Mesenchymal stem cell (in vitro differentiated cells and primary cell): Measurements from ENCODE around the gene HMCES.
"Not testable (repeated sequence)": the region's sequence is repeated elsewhere in the genome, so short reads cannot be mapped to it uniquely, and the experiment has no call there.

Experiments used
- DNase-seq: peaks from one replicate; pipeline ENCODE4 v3.0.0-alpha.2; 2013
- H2AFZ ChIP-seq: one replicate; pipeline ENCODE4 v1.6.1; 2013; ENCODE audit warnings: low read depth, mild to moderate bottlenecking, control low read depth, inconsistent platforms, low read length, moderate library complexity
- H2AK5ac ChIP-seq: 2 replicates; pipeline ENCODE4 v1.6.1; 2013; ENCODE audit warnings: low read length, moderate library complexity, mild to moderate bottlenecking, inconsistent platforms; ENCODE audit not compliant: severe bottlenecking
- H2BK120ac ChIP-seq: one replicate; pipeline ENCODE4 v1.6.1; 2013; ENCODE audit warnings: low read depth, mild to moderate bottlenecking, inconsistent platforms, low read length, moderate library complexity
- H2BK12ac ChIP-seq, 2 experiments: one replicate each; pipeline ENCODE4 v1.6.1; 2013; ENCODE audit warnings: inconsistent platforms in 2 of 2, low read length in 2 of 2, mild to moderate bottlenecking in 2 of 2, moderate library complexity in 2 of 2, control low read depth in 1 of 2
- H2BK15ac ChIP-seq: one replicate; pipeline ENCODE4 v1.6.1; 2013; ENCODE audit warnings: mild to moderate bottlenecking, low read depth, inconsistent platforms; ENCODE audit not compliant: poor library complexity, severe bottlenecking
- H2BK5ac ChIP-seq: 2 replicates; pipeline ENCODE4 v1.6.1; 2013; ENCODE audit warnings: low read depth, mild to moderate bottlenecking, low read length, control low read depth, inconsistent platforms; ENCODE audit not compliant: poor library complexity, severe bottlenecking
- H3K14ac ChIP-seq, 2 experiments: one replicate each; pipeline ENCODE4 v1.6.1; 2013; ENCODE audit warnings: inconsistent platforms in 2 of 2, low read length in 2 of 2, control low read depth in 1 of 2, mild to moderate bottlenecking in 1 of 2, moderate library complexity in 1 of 2
- H3K18ac ChIP-seq, 2 experiments: one replicate each; pipeline ENCODE4 v1.6.1; 2013; ENCODE audit warnings: inconsistent platforms in 2 of 2, low read length in 2 of 2, control low read depth in 1 of 2, low read depth in 1 of 2, mild to moderate bottlenecking in 1 of 2
- H3K23ac ChIP-seq, 2 experiments: one replicate each; pipeline ENCODE4 v1.6.1; 2013; ENCODE audit warnings: inconsistent platforms in 2 of 2, low read length in 2 of 2, mild to moderate bottlenecking in 2 of 2, moderate library complexity in 2 of 2, control low read depth in 1 of 2
- H3K27ac ChIP-seq: 2 replicates; pipeline ENCODE4 v1.5.1; 2013; ENCODE audit warnings: mild to moderate bottlenecking, moderate library complexity, low read length, control low read depth, inconsistent platforms; ENCODE audit not compliant: poor library complexity, severe bottlenecking
- H3K27me3 ChIP-seq, 2 experiments: 2 replicates each; pipeline versions ENCODE4 v1.6.1 to v1.7.0; 2013; ENCODE audit warnings: low read length in 2 of 2, mild to moderate bottlenecking in 2 of 2, moderate library complexity in 2 of 2, control low read depth in 1 of 2, inconsistent platforms in 1 of 2; ENCODE audit not compliant: control insufficient read depth in 1 of 2, insufficient read depth in 1 of 2
- H3K36me3 ChIP-seq, 2 experiments: 2 replicates each; pipeline versions ENCODE4 v1.6.1 to v1.7.0; 2013; ENCODE audit warnings: low read length in 2 of 2, control low read depth in 1 of 2, inconsistent platforms in 1 of 2, low read depth in 1 of 2, mild to moderate bottlenecking in 1 of 2; ENCODE audit not compliant: insufficient read depth in 2 of 2, control insufficient read depth in 1 of 2
- H3K4ac ChIP-seq, 2 experiments: one replicate each; pipeline ENCODE4 v1.6.1; 2013; ENCODE audit warnings: inconsistent platforms in 2 of 2, low read length in 2 of 2, mild to moderate bottlenecking in 2 of 2, moderate library complexity in 2 of 2, control low read depth in 1 of 2, low read depth in 1 of 2
- H3K4me1 ChIP-seq: 2 replicates; pipeline ENCODE4 v1.6.1; 2013; ENCODE audit warnings: low read depth, low read length, control low read depth; ENCODE audit not compliant: control insufficient read depth, insufficient read depth
- H3K4me2 ChIP-seq: 2 replicates; pipeline ENCODE4 v1.6.1; 2013; ENCODE audit warnings: low read length, mild to moderate bottlenecking, inconsistent platforms; ENCODE audit not compliant: poor library complexity, severe bottlenecking
- H3K4me3 ChIP-seq, 2 experiments: 2 replicates each; pipeline versions ENCODE4 v1.5.1 to v1.7.0; 2013; ENCODE audit warnings: low read length in 2 of 2, mild to moderate bottlenecking in 2 of 2, control low read depth in 1 of 2, low read depth in 1 of 2; ENCODE audit not compliant: insufficient read depth in 1 of 2
- H3K79me1 ChIP-seq: replicated peaks from 2 replicates; pipeline ENCODE4 v1.6.1; 2013; ENCODE audit warnings: mild to moderate bottlenecking, control low read depth, low read length, inconsistent platforms; ENCODE audit not compliant: poor library complexity, severe bottlenecking
- H3K9ac ChIP-seq: 2 replicates; pipeline ENCODE4 v1.7.0; 2013; ENCODE audit warnings: mild to moderate bottlenecking, low read length, moderate library complexity
- H3K9me3 ChIP-seq: 2 replicates; pipeline ENCODE4 v1.7.0; 2013; ENCODE audit warnings: mild to moderate bottlenecking, low read length; ENCODE audit not compliant: control insufficient read depth
- H4K8ac ChIP-seq: one replicate; pipeline ENCODE4 v1.6.1; 2013; ENCODE audit warnings: inconsistent platforms, mild to moderate bottlenecking, low read length, moderate library complexity
- H4K91ac ChIP-seq: one replicate; pipeline ENCODE4 v1.6.1; 2013; ENCODE audit warnings: mild to moderate bottlenecking, low read length, inconsistent platforms
- WGBS: methylation state at CpG from one replicate; pipeline ENCODE4 v1.1.7; 2013; ENCODE audit warnings: mixed read lengths; 5-methylcytosine and 5-hydroxymethylcytosine counted together

HMCES gene

GRCh38 chr3:129337719-129338118 is 59.0 kb downstream of the HMCES start:
- H3K4me1 ChIP-seq = not testable (repeated sequence)

GRCh38 chr3:129339186-129339585 is 60.5 kb downstream of the HMCES start:
- not testable (repeated sequence) for H3K23ac ChIP-seq, H3K9ac ChIP-seq, H3K4me1 ChIP-seq, H3K18ac ChIP-seq, H3K4me3 ChIP-seq, H2AK5ac ChIP-seq, H3K4me2 ChIP-seq, H3K79me1 ChIP-seq, H2BK15ac ChIP-seq, H2BK5ac ChIP-seq, H3K36me3 ChIP-seq, H3K27ac ChIP-seq, H3K4ac ChIP-seq, H2BK120ac ChIP-seq, DNase-seq, H2BK12ac ChIP-seq, H4K8ac ChIP-seq, H2AFZ ChIP-seq, H3K14ac ChIP-seq, H3K9me3 ChIP-seq, H4K91ac ChIP-seq
- 95% methylated on average over 4 of the region's 36 CpGs for WGBS
- H3K27me3 ChIP-seq = peaks cover 11 to 23% of the 10 kb centered on the region in 2 experiments

More at GRCh38 chr3:129337719-129338118, 59.0 kb downstream of the HMCES start:
- not testable (repeated sequence) for H2AFZ ChIP-seq, H3K4me2 ChIP-seq, H2BK5ac ChIP-seq, H3K9me3 ChIP-seq, H3K79me1 ChIP-seq, H2BK15ac ChIP-seq, H3K23ac ChIP-seq, H3K4ac ChIP-seq, H2BK120ac ChIP-seq, H3K27ac ChIP-seq, H4K8ac ChIP-seq, H3K9ac ChIP-seq, H3K14ac ChIP-seq, H4K91ac ChIP-seq, H3K18ac ChIP-seq, DNase-seq, H3K4me3 ChIP-seq, H2AK5ac ChIP-seq, H2BK12ac ChIP-seq, H3K36me3 ChIP-seq
- peaks cover 5 to 18% of the 10 kb centered on the region in 2 experiments for H3K27me3 ChIP-seq
- 87% methylated on average over 3 of the region's 4 CpGs for WGBS

- not testable (repeated sequence) for H3K18ac ChIP-seq, H4K91ac ChIP-seq, DNase-seq, H2AFZ ChIP-seq, H3K36me3 ChIP-seq, H3K9me3 ChIP-seq, H2AK5ac ChIP-seq, H3K4me2 ChIP-seq, H2BK15ac ChIP-seq, H3K9ac ChIP-seq, H2BK5ac ChIP-seq, H2BK120ac ChIP-seq, H3K79me1 ChIP-seq, H3K4ac ChIP-seq, H3K4me3 ChIP-seq, H3K14ac ChIP-seq, H2BK12ac ChIP-seq, H3K23ac ChIP-seq, H3K27ac ChIP-seq, H4K8ac ChIP-seq
- 98% methylated on average over 16 of the region's 30 CpGs for WGBS
- Histone ChIP-seq H3K4me1 (peaks cover 14% of the 10 kb centered on the region), H3K27me3 (peaks cover 18 to 26% of the 10 kb centered on the region in 2 experiments)
Observed at GRCh38 chr3:129339833-129340232, 61.2 kb downstream of the HMCES start.

DNA sequence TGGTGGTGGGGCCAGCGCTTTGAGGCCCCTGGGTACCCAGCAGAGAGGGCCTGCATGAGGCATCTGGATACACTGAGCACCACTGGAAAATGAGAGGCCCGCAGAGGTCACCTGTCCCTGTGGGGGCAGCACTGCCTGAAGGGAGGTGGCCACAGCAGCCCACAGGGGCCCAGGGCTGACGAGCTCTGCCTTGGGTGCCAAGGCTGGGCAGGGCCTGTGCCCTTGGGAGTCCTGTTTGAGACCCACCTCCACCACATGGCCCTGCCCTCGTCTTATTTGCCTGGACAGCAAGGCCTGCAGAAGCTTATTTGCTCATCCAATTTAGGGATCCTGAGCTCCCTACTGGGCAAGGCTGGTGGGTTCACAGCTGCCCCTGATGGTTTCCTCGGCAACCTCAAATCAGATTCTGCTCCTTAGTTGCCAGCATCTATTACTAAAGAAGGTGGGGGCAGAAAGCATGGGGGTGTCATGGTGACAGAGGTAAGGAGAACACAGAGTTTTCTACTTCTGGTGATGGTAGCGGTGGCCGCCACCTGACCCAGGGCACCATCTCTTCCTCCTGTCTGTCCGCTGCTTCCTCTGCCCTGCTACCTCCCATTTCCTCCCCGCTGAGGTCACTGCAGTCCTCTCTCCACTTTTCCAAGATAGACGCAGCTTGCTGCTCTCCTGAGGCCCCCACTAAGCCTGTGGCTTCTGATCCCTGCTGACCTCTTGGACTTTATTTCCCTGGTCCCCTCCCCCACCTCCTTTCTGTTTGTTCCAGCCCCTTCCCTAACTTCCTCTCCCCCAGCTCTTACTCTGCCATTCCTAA is 62.9 kb downstream of the HMCES start:
- H2BK5ac ChIP-seq = no peak overlapping the region
- no peak overlapping the region for H3K14ac ChIP-seq
- H3K18ac ChIP-seq = no peak overlapping the region
- H3K36me3 ChIP-seq = no peaks in the 10 kb centered on the region
- no peaks in the 10 kb centered on the region for H3K79me1 ChIP-seq
- no peak overlapping the region for H2BK12ac ChIP-seq
- H3K4me1 ChIP-seq = peaks cover 12% of the 10 kb centered on the region
- H3K4me3 ChIP-seq = no peak overlapping the region
- no peak overlapping the region for H2AFZ ChIP-seq
- H3K4ac ChIP-seq = no peak overlapping the region
- H4K91ac ChIP-seq = no peak overlapping the region
- WGBS = 73% methylated on average over 10 of the region's 10 CpGs
- no peak overlapping the region for H3K9ac ChIP-seq
- no peak overlapping the region for H2BK120ac ChIP-seq
- H4K8ac ChIP-seq = no peak overlapping the region
- H3K27ac ChIP-seq = no peak overlapping the region
- H3K23ac ChIP-seq = no peak overlapping the region
- H3K4me2 ChIP-seq = no peak overlapping the region
- H2BK15ac ChIP-seq = no peak overlapping the region
- no peak for DNase-seq
- H3K9me3 ChIP-seq = no peaks in the 10 kb centered on the region
- H3K27me3 ChIP-seq = peaks cover 34 to 38% of the 10 kb centered on the region in 2 experiments
- no peak overlapping the region for H2AK5ac ChIP-seq
